PFSK-1 (cell line): Measurements from ENCODE around the gene IRF2.

Source experiments
- FOXP2 ChIP-seq: optimal IDR thresholded peaks from 2 replicates; pipeline ENCODE3; 2011; ENCODE audit warnings: borderline replicate concordance, control low read depth, inconsistent platforms; ENCODE audit not compliant: insufficient read depth; ENCODE audit errors: extremely low read length, extremely low read depth
- POLR2AphosphoS5 ChIP-seq: IDR thresholded peaks from 2 replicates; pipeline ENCODE4 v1.6.1; 2012; ENCODE audit warnings: low read depth, mild to moderate bottlenecking, control low read depth, low read length, moderate library complexity
- SIN3A ChIP-seq: IDR thresholded peaks from 2 replicates; pipeline ENCODE4 v1.6.1; 2012; ENCODE audit warnings: mild to moderate bottlenecking, low read length, moderate library complexity, borderline replicate concordance; ENCODE audit not compliant: insufficient read depth
- TAF1 ChIP-seq: IDR thresholded peaks from 2 replicates; pipeline ENCODE4 v1.6.1; 2012; ENCODE audit warnings: low read length, control low read depth, borderline replicate concordance; ENCODE audit not compliant: insufficient read depth
- TF ChIP-seq, protein P1 (sequence below), 2 experiments: IDR thresholded peaks; 2 replicates each; pipeline versions ENCODE4 v1.6.1 to v1.8.0; 2011 to 2012; ENCODE audit warnings: low read depth in 2 of 2, low read length in 2 of 2, control low read depth in 1 of 2, inconsistent platforms in 1 of 2, mild to moderate bottlenecking in 1 of 2, moderate library complexity in 1 of 2; ENCODE audit not compliant: insufficient read depth in 1 of 2

GRCh38 chr4:184373886-184374405 is 100.4 kb downstream of the IRF2 start:
- TF ChIP-seq, protein P1, sequence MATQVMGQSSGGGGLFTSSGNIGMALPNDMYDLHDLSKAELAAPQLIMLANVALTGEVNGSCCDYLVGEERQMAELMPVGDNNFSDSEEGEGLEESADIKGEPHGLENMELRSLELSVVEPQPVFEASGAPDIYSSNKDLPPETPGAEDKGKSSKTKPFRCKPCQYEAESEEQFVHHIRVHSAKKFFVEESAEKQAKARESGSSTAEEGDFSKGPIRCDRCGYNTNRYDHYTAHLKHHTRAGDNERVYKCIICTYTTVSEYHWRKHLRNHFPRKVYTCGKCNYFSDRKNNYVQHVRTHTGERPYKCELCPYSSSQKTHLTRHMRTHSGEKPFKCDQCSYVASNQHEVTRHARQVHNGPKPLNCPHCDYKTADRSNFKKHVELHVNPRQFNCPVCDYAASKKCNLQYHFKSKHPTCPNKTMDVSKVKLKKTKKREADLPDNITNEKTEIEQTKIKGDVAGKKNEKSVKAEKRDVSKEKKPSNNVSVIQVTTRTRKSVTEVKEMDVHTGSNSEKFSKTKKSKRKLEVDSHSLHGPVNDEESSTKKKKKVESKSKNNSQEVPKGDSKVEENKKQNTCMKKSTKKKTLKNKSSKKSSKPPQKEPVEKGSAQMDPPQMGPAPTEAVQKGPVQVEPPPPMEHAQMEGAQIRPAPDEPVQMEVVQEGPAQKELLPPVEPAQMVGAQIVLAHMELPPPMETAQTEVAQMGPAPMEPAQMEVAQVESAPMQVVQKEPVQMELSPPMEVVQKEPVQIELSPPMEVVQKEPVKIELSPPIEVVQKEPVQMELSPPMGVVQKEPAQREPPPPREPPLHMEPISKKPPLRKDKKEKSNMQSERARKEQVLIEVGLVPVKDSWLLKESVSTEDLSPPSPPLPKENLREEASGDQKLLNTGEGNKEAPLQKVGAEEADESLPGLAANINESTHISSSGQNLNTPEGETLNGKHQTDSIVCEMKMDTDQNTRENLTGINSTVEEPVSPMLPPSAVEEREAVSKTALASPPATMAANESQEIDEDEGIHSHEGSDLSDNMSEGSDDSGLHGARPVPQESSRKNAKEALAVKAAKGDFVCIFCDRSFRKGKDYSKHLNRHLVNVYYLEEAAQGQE (IDR thresholded peaks at IDR 0.05; ENCODE audit: insufficient read depth in 1 of 2, low read depth in 2 of 2, low read length in 2 of 2) = no peak
- TF ChIP-seq POLR2AphosphoS5 = no peak
- no peak for TF ChIP-seq SIN3A
- no peak for TF ChIP-seq TAF1
- no peak for TF ChIP-seq FOXP2
